NCI-H2107 treated with DMSO at 0.1 percent for 48 hours (cell line): ENCODE measurements around the gene MATR3.
"Not testable (repeated sequence)": the region's sequence is repeated elsewhere in the genome, so short reads cannot be mapped to it uniquely, and the experiment has no call there.

Experiments
- DNase-seq: peaks from one replicate; lab custom pipeline; 2025; ENCODE audit not compliant: unreplicated experiment; lab: John Stamatoyannopoulos, UW

Gene MATR3

DNA sequence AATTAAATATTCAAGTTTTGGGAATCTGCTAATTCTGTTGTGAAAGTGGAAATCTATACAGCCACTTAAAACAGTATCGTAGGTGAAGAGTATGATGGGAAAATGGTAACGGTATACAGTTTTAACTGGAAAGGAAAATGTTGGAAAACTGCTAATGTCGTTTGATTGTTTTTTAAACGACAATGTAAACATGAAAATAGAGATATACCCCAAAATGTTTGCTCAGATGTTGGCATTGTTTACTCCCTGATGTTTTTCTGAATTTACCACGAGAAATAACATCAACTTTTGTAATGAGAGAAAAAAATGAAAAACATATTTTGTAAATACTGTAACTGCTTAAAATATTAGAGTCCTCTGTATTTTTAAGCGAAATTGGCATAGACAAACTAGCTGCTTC is 2.7 kb downstream of the MATR3 start:
- no peak for DNase-seq

DNA sequence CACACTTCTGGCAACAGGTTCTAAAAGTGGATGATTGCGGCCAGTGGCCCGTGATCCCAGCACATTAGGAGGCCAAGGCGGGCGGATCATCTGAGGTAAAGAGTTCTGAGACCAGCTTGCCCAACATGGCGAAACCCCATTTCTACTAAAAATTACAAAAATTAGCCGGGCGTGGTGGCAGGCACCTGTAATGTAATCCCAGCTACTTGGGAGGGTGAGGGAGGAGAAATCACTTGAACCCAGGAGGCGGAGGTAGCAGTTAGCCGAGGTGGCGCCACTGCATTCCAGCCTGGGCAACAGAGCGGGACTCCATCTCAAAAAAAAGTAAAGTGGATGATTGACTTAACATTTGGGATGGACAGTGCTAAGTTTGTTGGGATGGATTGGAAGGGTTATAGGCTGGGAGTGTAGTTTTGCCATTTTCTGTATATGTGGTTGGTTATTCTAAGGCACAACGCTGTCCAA is 3.4 kb downstream of the MATR3 start:
- DNase-seq = no peak

DNA sequence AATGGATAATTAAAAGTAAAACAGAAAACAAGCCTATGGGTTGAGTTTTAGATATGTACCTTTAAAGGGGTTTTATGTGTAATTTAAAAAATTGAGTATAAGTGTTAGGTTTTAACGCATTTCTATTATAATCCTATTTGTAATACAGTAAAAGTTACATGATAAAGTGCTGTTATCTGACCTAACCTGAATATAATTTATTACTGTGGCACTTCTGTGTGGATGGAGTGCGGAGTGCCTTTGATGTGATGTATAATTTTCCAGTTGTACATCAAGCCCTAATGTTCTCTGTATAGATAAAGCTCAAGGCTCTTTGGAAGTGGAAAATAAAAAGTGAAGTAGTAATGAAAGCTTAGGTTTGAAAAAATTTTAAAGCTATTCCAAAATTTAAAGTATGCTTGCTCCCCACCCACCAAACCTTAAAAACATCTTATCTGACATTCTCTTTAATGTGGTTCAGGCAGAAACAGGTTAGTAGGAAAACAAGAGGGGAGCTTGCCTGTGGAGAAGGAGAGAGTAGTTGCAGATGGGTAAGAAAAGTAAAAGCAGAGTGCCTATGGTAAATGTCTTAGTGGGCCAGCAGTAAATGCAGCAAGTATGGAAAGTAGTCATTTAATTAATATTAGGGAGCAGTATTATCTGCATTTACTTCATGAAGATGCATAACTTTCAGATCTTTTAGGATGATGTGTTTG is 4.0 kb downstream of the MATR3 start:
- DNase-seq = no peak

DNA sequence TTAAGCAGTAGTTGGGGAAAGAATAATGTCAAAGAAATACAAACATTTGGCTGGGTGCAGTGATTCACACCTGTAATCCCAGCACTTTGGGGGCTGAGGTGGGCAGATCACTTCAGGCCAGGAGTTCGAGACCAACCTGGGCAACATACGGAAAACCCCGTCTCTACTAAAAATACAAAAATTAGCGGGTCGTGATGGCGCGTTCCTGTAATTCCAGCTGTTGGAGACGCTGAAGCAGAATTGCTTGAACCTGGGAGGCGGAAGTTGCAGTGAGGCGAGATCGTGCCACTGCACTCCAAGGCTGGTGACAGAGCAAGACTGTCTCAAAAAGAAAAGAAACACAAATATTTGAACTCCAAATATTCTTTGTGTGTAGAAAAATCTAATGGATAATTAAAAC is 4.7 kb downstream of the MATR3 start:
- DNase-seq = no peak

DNA sequence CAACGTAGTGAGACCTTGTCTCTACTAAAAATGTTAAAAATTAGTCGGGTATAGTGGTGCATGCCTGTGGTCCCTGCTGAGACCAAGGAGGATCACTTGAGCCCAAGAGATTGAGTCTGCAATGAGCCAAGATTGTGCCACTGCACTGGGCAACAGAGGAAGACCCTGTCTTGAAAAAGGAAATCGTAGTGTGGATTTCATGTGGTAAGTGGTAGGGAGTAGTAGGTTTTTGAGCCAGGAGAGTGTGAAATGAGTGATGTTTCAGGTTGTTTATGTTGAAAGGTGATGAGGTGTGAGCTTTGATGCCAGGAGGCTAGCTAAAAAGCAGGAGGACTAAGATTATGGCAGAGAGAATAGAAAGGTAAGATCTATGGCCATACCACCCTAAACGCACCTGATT is 5.9 kb downstream of the MATR3 start:
- DNase-seq = no peak

DNA sequence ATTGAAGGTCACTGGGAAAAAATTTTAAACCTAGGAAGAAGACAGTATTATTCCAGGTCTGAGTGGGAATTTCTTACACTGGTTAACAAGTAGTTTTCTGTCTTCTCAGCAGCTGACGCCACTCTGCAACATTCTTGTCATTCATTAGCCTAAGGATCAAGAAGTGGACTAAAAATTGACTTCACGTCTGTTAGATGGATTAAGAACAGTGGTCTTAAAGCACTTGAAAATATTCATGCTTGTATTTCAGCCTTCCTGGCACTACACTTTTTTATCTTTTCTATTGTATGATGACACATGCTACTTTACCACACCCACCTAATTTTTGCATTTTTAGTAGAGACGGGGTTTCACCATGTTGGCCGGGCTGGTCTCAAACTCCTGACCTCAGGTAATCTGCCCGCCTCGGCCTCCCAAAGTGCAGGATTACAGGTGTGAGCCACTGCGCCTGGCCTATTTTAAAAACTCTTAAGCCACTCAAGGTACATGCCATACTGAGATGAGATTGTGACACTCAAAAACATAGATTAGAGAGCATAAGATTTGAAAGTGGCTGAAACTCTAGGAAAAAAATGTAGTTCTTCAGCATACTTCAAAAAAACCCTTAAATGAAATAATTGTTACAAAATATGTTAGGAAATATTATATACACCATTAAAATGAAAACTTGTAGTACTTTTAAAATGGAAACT is 8.4 kb downstream of the MATR3 start:
- DNase-seq = no peak

DNA sequence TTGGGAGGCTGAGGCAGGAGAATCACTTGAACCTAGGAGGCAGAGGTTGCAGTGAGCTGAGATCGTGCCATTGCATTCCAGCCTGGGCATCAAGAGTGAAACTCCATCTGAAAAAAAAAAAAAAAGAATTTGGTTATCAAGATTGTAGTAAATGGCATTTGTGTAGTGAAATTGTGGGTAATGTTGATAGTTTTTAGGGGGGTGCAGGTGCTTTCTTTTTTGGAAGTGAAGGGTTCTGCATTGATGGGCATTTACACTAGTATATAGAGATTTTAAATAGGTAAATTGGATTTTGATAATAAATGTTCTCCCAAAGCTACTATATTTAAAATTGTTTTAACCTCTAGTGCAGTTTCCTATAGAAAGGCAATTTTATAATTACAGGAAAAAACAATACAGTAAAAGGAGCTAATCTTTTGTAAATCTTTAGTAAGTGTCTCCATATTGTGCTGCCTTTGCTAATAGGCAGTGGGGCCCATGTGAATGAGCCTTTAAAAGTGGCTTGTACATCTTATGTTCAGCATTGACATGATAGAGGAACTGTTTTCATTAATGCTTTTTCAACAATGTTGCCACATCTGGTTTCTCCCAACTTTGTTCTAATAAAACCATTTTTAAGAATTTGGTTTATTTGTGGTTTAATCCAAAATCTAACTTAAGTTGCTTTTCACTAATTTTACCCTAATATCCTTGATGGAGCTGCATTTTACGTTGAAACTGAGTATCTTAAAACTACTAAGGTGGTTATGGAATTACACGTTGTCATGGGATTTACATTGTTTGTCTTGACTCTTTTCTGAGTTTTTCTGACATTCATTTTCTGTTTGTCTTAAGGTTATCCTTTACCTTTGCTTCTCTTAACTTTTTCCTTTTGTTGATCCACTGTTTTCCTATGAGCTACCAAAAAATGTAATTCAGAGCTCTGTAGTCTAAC is 11.1 kb downstream of the MATR3 start:
- no peak for DNase-seq

DNA sequence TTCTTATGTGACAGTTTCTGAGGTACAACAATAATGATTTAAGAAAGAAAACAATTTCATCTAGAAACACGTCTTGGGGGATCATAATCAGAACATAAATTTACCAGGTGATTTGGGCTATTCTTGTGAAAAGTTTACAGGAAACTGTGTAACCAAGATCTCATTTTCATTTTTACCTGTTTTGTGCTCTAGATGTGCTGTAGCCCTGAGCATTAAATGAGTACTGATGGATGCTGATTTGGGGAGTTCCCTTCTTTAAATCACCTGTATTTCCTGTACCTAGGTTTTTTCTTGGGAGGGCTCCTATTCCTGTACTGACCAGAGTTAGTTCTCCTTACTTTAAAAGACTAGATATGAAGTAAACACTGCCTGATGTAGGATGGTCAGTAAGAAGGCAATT is 12.7 kb downstream of the MATR3 start:
- DNase-seq = no peak

DNA sequence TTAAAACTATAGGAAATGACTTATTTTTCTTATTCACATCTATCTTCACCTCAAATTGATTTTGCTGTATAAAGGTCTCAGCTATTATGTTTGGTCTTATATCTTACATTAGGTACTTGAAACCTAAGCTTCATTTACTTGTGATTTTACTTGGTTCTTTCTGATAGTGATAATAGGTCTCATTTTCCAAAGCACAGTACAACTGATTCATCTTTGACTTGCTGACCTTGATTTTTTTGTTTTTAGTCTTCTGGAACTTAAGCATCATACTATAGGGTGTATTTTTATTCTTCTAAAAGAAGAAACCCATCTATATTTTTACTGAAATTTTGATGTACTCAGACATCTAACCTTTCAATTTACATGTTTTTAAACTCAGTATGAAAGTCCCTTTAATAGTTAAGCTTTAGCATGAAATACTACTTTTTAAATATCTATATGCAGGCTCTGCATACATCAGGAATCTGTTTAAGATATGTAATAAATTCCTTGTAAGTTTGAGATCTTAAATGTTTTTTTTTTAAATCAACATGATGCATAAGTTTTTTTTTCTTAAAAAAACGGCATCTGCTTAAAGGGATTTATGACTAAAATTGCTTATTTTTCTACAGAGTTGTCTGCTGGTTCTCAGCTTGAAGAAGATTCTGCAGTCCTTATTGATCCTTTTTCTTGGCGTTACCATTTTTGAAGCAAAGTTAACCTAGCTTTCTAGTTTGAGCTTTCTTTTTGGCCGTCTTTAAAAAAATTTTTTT is 13.3 kb downstream of the MATR3 start:
- no peak for DNase-seq

DNA sequence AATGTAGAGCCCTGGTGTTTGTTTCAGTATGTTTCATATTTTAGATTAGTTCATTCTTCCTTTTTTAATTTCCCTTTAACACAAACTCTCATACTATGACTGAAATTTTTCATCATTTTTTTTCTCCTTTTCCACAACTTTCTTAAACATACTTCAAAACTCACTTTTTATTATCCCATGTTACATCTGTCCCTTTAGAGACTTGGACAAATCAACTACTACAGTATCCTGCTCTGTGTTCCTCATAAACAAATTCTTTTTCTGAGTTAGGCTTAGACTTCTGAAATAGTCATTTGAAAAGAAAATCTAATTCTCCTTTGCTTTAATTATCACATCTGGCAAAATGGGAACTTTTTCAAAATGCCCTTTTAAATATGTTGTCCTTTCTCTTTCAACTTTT is 15.3 kb downstream of the MATR3 start:
- no peak for DNase-seq

DNA sequence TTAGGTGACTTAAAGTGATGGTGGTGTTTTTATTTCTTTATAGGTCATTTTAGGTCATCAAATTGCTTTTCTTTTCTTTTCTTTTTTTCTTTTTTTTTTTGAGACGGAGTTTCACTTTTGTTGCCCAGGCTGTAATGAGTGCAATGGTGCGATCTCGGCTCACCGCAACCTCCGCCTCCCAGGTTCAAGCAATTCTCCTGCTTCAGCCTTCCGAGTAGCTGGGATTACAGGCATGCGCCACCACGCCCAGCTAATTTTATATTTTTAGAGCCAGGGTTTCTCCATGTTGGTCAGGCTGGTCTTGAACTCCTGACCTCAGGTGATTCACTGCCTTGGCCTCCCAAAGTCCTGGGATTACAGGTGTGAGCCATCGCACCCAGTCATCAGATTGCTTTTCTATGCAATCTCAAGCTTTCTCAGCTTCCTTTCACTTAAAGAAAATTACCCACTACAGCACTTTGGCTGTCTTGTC is 17.2 kb downstream of the MATR3 start:
- DNase-seq = not testable (repeated sequence)

DNA sequence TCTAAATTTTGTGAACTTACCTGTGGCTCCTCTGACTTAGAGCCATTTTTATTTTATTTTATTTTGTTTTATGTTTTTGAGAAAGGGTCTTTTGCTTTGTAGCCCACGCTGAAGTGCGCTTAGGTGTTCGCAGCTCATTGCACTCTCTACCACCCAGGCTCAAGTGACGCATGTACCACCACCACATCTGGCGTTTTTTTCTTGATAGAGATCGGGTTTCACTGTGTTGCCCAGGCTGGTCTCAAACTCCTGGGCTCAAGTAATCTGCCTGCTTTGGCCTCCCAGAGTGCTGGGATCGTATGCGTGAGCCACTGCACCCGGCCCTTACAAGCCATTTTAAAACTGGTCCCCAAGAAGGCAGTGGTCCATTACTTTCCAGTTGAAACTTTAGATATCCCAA is 18.5 kb downstream of the MATR3 start:
- peak; percentile 10 for DNase-seq

DNA sequence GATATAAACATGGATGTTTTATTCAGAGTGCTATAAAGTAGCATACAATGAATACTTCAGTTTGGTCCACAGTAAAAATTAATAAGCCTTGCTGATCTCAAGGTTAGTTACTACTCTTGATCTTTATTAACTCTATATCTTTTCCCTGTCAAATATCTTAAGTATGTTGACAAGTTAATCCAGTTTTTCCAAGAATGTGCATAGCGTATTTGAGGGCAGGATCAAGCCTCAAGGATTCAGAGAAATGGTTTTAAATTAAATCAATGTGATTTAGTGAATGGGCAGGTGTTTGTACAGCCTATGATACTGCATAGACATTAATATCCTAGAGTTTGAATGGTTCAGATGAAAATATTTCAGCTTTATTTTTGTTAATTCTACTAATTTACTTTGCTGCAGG is 20.7 kb downstream of the MATR3 start:
- no peak for DNase-seq

DNA sequence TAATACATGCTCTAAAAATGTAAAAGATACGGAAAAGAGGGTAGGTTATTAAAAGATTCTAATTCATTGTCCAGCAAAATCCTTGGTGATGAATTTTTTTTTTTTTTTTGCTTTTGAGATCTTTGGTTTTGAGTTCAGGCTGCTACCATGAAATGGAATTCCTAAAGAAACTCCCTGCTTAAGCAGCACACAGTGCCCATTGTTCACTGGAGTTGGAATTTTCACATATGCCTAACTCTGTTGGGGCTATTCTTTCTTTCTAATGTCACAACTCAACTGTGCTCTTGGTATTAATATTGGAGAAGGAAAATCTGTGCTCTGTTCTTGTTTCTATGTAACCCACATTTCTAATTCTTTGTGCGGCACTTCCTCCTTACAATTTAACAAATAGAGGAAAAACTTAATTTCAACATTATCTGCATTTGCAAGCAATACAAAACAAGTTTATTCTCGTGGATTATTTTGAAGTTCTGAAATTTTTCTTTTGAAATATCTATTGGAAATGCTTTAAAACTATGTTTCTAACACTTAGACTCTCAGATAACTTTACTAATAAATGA is 21.6 kb downstream of the MATR3 start:
- DNase-seq = no peak

DNA sequence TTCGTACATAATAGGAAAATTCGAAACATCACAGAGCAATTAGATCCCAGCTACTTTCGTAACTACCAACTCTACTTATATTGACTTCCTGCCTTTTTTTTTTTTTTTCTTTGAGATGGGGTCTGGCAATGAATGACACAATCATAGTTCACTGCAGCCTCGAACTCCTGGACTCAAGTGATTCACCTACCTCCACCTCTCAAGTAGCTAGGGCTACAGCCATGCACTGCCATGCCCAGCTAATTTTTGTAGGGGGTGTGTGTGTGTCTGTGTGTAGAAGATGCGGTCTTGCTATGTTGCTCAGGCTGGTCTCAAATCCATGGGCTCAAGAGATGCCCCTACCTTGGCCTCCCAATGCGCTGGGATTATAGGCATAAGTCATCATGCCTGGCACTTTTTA is 42.3 kb downstream of the MATR3 start:
- DNase-seq = no peak

DNA sequence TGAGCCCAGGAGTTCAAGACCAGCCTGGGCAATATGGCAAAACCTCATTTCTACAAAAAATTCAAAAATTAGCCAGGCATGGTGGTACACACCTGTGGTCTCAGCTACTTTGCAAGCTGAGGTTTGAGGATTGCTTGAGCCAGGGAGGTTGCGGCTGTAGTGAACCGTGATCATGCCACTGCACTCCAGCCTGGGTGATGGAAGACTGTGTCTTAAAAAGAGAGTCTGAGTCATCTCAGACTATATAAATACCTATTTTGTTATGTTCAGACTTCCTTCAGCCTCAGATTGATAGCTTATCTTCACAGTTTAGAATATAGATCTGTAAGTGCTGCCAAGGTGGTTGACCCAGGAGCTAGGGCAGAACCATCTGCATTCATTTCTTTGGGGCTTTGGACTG is 46.5 kb downstream of the MATR3 start:
- DNase-seq = no peak

DNA sequence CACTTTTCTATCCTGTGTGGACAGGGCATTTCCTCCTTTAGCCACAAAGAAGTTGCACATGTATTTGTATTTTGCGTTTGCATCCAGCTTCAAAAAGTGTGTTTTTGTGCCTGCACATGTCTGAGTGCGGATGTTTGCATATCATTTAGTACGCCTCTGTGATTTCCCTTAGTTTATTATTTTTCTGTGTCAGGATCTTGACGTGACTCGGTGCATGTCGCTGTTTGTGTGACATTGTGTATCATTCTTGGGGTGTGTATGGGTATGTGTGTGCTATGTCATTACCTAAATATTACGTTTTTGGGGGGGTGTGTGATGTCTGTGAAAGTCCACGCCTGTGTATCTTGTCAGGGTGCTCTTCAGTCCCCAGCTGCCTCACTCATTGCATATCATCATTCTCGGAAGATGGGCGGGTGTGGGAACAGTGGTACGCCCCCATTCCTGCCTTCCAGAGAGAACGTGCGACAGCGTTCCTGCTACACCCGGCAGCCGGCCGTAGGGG is 47.7 kb downstream of the MATR3 start:
- DNase-seq = no peak

DNA sequence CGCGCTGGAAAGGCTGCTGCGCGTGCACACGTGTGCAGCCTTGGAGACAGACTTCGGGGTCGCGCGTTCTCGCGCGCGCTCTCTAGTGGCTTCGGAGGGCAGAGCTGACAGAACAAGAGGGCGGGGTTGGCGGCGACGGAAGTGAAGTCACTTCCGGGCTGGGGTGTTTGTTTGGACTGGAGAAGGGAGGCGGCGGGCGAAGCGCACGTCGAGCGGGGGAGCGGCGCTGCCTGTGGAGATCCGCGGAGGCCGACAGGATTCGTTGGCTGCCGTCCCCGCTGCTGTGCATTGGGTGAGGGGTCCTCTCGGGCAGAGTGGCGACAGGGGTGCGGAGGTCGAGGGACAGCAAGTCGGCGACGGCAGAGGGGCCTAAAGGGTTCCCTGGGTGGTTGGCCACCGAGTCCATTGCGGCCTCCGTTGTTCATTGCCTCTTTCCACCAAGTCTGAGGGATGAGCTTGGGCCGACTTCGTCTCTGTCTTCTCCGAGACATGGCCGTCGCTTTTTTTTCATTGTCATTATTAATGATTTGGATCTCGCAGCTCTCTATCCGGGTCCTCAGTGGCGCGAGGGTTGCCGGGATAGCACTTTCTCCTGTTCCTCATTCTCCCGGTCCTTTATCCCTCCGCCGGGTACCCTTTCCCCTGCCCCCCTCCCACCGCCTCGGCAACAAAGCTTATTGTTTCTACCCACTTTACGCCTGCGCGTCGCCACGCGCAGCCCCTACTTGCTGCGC is 48.3 kb downstream of the MATR3 start, which contains the start of gene PAIP2:
TSS of gene PAIP2 (plus strand) at position 166 of the 734 bp plus-strand sequence. CDS start 21,931 bp downstream, outside the sequence.
- DNase-seq = peak; percentile 81

DNA sequence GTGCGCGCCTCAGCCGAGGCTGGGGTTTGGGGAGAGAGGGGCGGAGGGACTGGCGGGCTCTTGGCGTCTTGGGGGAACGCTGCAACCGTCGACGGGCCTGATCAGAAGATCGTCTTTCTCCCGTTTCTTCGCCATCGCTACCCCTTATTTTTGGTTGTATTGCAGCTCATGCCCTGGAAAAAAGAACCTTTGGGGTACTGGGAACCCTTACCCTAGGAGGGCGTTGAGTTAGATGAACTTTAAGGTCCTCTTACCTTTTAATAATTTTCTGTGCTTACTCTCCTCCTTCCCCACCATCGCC is 48.8 kb downstream of the MATR3 start:
- no peak for DNase-seq

DNA sequence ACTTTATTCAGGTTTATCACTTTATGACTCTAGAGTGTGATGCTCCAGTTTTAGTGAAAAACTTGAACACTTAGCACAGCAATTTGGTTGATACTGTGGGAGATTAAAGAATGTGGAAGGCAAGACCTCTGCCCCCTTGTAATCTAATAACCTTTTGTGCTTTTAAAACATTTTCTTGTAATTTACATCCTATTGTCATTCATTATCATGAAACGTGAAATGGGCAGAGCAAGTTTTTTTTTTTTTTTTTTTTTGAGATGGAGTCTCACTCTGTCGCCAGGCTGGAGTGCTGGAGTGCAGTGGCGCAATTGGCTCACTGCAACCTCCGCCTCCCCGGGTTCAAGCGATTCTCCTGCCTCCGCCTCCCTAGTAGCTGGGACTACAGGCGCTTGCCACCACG is 49.9 kb downstream of the MATR3 start:
- no peak for DNase-seq
